Lower leg skin (tissue), 4 donors: ENCODE measurements around the gene LITAF. TPM values are rescaled to one million over a fixed set of nuclear protein-coding genes. Genes with fewer than 3 reads are reported as not detected.

Source experiments
- DNase-seq, 2 donors: peaks; one replicate each; pipeline ENCODE4 v3.0.0-alpha.2; 2019; ENCODE audit warnings: low spot score in 2 of 2
- H3K4me3 ChIP-seq: fragments of 200-600 bp; sonication (generic); 2 replicates; pipeline ENCODE4 v1.5.1; 2017; ENCODE audit warnings: mild to moderate bottlenecking, low read depth; ENCODE audit not compliant: poor library complexity, severe bottlenecking
- POLR2A ChIP-seq, 2 donors: fragments of 450-650 bp; IDR thresholded peaks; one replicate each; pipeline ENCODE4 v1.6.1; 2016 to 2017; ENCODE audit warnings: antibody characterized with exemption in 2 of 2, mild to moderate bottlenecking in 1 of 2, moderate library complexity in 1 of 2
- WGBS, 2 donors: methylation state at CpG; one replicate each; pipeline ENCODE4 v1.1.5; 2018; 5-methylcytosine and 5-hydroxymethylcytosine counted together
- intact Hi-C: fragments of 100-400 bp; cut with DNase I; formaldehyde crosslinking; loops from one replicate; pipeline ENCODE4 v1.15.0; 2023; ENCODE audit warnings: low total_unique reads
- total RNA-seq, 4 donors: library from RNA; depleted of rRNA; stranded (reverse); fragments of >200 nt; gene quantifications; one replicate each; pipeline ENCODE4 v1.1.0, GENCODE V29; 2016
- TF ChIP-seq, protein P1 (sequence below), 3 donors: fragments of 450-650 bp; IDR thresholded peaks; one replicate each; pipeline ENCODE4 v1.5.1; 2016; ENCODE audit warnings: antibody characterized with exemption in 3 of 3, mild to moderate bottlenecking in 3 of 3, moderate library complexity in 2 of 3

LITAF gene
- total RNA-seq, 4 donors from 2014 or later, result 54.9 to 84.2 (median 67.7) TPM

DNA sequence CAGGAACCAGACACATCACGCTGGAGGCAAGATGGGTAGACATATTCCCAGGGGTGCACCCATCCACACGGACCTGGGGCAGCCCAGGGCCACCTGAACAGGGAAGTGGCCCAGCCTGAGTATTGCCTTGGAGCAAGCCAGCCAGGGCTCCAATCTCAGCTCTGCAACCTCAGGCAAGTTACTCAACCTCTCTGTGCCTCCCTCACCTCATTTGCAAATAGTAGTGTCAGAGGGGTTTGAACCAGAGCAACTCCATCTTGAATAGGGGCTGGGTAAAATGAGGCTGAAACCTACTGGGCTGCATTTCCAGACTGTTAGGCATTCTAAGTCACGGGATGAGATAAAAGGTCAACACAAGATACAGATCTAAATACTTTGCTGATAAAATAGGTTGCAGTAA lies 46.4 kb upstream of the LITAF start:
- H3K4me3 ChIP-seq, result no peak overlapping the region
- DNase-seq, result no peak
- TF ChIP-seq, protein P1, sequence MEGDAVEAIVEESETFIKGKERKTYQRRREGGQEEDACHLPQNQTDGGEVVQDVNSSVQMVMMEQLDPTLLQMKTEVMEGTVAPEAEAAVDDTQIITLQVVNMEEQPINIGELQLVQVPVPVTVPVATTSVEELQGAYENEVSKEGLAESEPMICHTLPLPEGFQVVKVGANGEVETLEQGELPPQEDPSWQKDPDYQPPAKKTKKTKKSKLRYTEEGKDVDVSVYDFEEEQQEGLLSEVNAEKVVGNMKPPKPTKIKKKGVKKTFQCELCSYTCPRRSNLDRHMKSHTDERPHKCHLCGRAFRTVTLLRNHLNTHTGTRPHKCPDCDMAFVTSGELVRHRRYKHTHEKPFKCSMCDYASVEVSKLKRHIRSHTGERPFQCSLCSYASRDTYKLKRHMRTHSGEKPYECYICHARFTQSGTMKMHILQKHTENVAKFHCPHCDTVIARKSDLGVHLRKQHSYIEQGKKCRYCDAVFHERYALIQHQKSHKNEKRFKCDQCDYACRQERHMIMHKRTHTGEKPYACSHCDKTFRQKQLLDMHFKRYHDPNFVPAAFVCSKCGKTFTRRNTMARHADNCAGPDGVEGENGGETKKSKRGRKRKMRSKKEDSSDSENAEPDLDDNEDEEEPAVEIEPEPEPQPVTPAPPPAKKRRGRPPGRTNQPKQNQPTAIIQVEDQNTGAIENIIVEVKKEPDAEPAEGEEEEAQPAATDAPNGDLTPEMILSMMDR (IDR thresholded peaks at IDR 0.05), result no peak
- TF ChIP-seq POLR2A (IDR thresholded peaks at IDR 0.05), result no peak
- intact Hi-C loops, result no loop called here
- WGBS, 2 donors, result 76 to 87% methylated on average over 3 of the region's 3 CpGs

DNA sequence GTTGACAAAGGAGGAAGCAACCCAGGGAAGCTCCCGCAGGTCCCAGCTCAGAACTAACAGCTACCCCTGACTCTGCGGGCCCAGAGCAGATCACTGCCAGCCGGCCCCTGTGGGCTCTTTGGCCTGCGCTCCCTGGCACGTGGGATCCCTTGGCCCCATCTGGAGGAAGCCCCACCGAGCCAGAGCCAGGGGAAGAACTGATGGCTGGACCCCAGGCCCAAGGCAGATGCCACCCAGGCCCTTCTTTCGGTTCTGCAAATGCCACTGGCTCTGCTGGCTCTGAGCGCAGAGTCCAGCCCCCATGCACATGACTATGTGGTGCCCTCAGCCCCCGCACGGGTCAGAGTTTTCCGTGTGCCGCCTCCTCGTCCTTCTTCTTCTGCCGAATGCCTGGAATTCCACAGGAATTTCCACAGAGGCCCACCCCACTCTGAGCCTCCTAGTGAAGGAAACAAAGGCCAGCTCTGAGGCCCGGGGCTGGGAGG lies 45.8 kb upstream of the LITAF start:
- intact Hi-C loops, result no loop called here
- peak in 1 of 2 donors; percentile 92 for DNase-seq
- WGBS, 2 donors, result 38 to 61% methylated on average over 13 to 15 of the region's 15 CpGs
- TF ChIP-seq, protein P1 (IDR thresholded peaks at IDR 0.05), result no peak
- H3K4me3 ChIP-seq, result no peak overlapping the region

DNA sequence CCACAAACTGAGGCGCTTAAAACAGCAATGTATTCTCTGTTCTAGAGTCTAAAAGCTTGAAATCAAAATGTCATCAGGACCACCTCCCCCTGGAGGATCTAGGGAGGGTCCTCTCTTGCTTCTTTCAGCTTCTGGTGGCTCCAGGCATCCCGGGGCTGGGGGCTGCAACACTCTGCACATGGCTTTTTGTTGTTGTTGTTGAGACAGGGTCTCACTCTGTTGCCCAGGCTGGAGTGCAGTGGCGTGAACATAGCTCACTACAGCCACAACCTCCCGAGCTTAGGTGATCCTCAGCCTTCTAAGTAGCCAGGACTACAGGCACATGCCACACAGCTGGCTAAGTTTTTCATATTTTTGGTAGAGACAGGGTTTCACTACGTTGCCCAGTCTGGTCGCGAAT lies 44.5 kb upstream of the LITAF start:
- 88 to 90% methylated on average over 7 of the region's 7 CpGs for WGBS, 2 donors
- no peak for DNase-seq
- no peak for TF ChIP-seq POLR2A (IDR thresholded peaks at IDR 0.05)
- TF ChIP-seq, protein P1 (IDR thresholded peaks at IDR 0.05), result no peak
- no peak overlapping the region for H3K4me3 ChIP-seq
- intact Hi-C loops, result no loop called here

DNA sequence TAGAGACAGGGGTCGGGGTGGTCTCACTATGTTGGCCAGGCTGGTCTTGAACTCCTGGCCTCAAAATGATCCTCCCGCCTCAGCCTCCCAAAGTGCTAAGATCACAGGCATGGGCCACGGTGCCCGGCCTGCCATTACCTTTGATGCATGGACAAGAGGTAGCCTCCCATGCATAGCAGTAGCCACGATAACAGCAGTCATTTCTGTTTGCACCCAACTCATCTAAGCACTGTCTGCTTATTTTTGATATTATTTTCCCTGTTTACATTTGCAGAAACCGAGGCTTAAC lies 44.0 kb upstream of the LITAF start:
- no peak for DNase-seq
- intact Hi-C loops, result no loop called here
- H3K4me3 ChIP-seq, result no peak overlapping the region
- WGBS, 2 donors, result 89 to 95% methylated on average over 6 of the region's 6 CpGs
- no peak for TF ChIP-seq POLR2A (IDR thresholded peaks at IDR 0.05)
- TF ChIP-seq, protein P1 (IDR thresholded peaks at IDR 0.05), result no peak

DNA sequence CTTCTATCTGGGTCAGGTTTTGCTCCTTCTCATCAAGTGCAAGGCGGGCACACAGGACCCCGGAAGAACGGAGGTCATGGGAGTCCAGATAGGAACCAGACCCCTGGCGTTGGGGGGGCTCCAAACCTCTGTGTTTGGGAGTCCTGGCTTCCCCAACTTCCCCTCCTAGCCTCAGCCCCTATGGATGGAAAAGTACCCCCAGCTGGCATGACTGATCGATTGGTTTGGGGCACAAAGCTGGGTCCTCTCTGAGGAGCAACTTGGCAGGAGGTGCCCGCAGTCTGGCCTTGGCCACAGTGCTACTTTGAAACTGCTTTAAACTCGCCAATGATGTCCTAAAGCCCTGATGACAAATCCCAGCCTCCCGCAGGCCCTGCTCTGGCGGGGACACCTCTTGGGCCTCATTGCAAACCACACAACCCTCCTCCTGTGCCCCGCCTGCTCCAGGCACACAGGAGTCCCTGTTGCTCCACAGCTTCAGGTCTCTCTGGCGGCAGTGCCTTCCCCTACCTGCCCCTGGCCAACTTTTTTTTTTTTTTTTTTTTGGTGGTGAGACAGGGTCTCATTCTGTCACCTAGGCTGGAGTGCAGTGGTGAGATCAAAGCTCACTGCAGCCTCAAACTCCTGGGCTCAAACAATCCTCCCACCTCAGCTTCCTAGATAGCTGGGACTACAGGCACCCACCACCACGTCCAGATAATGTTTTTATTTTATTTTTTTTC lies 43.5 kb upstream of the LITAF start:
- intact Hi-C loops, result no loop called here
- TF ChIP-seq POLR2A (IDR thresholded peaks at IDR 0.05), result no peak
- TF ChIP-seq, protein P1 (IDR thresholded peaks at IDR 0.05), result no peak
- H3K4me3 ChIP-seq, result no peak overlapping the region
- WGBS, 2 donors, result 77 to 78% methylated on average over 11 to 12 of the region's 12 CpGs
- DNase-seq, result no peak
